AG09319 (cell line): ENCODE results near the gene TSPEAR.
"Not testable (repeated sequence)": the region's sequence is repeated elsewhere in the genome, so short reads cannot be mapped to it uniquely, and the experiment has no call there.

Experiments
- DNase-seq: peaks from one replicate; pipeline ENCODE4 v3.0.0-alpha.2; 2010; ENCODE audit warnings: low read depth; ENCODE audit errors: extremely low read depth
- TF ChIP-seq, protein P1 (sequence below): IDR thresholded peaks from 2 replicates; pipeline ENCODE4 v1.5.1; 2011; ENCODE audit warnings: low read depth, mild to moderate bottlenecking, inconsistent platforms, low read length, moderate library complexity

TSPEAR gene

DNA sequence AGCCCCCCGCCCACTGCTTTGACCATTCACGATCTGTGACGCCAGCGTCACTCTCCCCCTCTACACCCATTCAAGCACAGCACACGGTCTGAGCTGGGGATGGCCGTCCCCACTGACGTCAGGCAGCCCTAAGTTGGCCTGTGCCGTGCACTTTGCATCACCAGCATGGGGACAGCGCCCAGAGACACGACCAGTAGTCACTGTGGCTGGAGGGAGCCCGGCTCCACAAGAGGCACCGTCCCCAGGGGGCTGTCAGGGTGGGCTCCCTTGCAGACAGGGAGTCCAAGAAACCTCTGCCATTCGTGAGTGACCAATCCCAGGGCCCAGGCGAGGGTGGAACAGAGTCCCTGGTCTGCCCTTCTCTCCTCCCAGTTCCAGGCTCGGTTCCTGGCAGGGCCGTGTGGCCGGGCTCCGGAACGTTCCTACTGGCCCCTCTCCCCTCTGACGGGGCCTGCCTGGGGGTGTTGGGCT lies 97.2 kb downstream of the TSPEAR start:
- TF ChIP-seq, protein P1, sequence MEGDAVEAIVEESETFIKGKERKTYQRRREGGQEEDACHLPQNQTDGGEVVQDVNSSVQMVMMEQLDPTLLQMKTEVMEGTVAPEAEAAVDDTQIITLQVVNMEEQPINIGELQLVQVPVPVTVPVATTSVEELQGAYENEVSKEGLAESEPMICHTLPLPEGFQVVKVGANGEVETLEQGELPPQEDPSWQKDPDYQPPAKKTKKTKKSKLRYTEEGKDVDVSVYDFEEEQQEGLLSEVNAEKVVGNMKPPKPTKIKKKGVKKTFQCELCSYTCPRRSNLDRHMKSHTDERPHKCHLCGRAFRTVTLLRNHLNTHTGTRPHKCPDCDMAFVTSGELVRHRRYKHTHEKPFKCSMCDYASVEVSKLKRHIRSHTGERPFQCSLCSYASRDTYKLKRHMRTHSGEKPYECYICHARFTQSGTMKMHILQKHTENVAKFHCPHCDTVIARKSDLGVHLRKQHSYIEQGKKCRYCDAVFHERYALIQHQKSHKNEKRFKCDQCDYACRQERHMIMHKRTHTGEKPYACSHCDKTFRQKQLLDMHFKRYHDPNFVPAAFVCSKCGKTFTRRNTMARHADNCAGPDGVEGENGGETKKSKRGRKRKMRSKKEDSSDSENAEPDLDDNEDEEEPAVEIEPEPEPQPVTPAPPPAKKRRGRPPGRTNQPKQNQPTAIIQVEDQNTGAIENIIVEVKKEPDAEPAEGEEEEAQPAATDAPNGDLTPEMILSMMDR: no peak
- no peak for DNase-seq

DNA sequence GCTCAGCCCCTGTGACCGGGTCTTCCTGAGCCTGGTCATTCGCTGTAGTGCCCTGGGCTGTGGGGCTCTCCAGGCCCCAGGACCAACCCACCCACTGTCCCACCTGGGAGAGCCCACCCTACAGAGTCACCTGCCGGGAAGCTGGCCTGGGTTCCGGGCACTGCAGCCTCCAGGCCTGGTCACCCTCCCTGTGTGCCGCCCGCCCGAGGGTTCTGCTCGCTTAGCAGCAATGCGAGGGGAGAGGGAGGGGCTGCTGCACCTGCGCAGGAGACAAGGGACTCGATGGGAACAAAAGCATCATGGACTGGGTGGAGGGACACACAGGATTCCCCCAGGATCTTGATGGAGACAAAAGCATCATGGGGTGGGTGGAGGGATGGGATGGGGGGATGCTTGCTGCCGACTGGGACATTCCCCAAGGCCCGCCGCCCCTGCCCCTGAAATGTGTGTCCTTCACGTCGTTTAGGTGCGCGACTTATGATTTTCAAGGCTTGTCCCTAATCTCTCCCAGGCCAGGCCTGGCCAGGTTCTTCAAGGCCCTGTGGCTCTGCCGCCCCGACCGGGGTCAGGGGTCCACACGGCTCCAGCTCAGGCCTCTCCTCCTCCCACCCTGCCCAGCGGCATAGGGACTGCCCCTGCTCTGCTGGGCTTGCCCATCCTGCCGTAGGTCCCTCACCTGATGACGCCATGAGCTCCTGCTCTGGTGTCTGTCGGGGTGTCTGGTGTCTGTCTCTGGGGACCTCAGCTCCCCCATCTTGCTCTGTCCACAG lies 97.8 kb downstream of the TSPEAR start:
- DNase-seq: no peak
- TF ChIP-seq, protein P1: no peak

DNA sequence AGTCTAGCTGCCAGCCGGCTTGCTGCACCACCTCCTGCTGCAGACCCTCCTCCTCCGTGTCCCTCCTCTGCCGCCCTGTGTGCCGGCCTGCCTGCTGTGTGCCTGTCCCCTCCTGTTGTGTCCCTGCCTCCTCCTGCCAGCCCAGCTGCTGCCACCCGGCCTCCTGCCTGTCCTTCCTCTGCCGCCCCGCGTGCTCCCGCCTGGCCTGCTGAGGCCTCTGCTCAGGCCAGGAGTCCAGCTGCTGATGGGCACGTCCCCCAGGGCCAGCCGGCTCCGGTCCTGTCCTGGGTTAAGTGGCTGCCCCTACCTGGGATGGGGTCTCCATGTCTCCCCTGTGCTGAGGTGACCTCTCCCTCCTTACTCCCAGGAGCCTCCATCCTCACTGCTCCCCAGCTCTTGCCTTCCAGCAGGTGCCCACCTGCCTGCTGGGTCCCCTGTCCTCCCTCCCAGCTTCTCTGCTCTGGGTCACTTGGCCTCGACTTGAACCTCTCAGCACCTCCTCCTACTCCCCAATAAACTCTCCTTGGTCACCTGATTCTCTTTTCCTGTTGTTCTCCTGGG lies 98.6 kb downstream of the TSPEAR start:
- DNase-seq: no peak
- TF ChIP-seq, protein P1: no peak

DNA sequence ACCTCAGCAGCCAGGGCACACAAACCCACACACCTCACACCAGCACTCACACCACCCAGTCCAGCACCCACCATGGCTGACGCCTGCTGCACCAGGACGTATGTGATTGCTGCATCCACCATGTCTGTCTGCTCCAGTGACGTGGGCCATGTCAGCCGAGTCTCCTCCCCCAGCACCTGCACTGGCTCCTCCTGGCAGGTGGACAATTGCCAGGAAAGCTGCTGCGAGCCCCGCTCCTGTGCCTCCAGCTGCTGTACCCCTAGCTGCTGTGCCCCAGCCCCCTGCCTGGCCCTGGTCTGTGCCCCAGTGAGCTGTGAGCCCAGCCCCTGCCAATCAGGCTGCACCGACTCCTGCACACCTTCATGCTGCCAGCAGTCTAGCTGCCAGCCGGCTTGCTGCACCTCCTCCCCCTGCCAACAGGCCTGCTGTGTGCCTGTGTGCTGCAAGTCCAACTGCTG lies 99.3 kb downstream of the TSPEAR start, which contains the start of gene KRTAP10-8:
Gene KRTAP10-8 (plus strand): TSS at position 51 of the 458 bp plus-strand sequence. CDS start 22 bp downstream, at position 73.
- TF ChIP-seq, protein P1: no peak
- DNase-seq: no peak

DNA sequence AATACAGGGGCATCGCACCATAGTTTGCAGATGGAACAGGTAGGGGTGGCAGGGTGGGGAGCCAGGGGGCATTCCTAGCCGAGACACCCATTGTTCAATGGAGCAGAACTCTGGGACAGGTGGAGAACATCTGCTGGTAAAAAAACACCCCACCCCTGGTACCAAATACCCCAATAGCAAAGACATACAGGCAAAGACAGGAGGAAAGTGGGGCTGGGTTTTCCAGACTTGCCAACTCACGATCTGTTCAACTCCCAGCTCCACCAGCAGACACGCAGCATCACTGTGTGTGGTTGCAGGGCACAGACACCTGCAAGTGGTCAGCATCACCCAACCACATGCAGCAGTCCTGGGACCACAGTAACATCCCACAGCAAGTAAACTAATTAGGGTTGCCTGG lies 99.8 kb downstream of the TSPEAR start:
- no peak for DNase-seq
- TF ChIP-seq, protein P1: no peak

DNA sequence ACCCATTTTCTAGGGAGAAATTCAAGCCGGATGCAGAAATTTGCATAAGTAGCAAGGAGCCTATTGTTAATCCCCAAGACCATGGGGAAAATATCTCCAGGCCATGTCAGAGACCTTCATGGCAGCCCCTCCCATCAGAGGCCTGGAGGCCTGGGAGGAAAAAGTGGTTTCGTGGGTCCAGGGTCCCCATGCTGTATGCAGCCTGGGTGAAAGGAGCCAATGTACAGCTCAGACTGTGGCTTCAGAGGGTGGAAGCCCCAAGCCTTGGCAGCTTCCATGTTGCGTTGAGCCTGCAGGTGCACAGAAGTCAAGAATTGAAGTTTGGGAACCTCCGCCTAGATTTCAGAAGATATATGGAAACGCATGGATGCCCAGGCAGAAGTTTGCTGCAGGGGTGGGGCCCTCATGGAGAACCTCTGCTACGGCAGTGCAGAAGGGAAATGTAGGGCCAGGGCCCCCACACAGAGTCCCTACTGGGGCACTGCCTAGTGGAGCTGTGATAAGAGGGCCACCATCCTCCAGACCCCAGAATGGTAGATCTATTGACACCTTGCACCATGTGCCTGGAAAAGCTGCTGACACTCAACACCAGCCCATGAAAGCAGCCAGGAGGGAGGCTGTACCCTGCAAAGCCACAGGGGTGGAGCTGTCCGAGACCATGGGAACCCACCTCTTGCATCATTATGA lies 101.1 kb downstream of the TSPEAR start:
- not testable (repeated sequence) for DNase-seq

DNA sequence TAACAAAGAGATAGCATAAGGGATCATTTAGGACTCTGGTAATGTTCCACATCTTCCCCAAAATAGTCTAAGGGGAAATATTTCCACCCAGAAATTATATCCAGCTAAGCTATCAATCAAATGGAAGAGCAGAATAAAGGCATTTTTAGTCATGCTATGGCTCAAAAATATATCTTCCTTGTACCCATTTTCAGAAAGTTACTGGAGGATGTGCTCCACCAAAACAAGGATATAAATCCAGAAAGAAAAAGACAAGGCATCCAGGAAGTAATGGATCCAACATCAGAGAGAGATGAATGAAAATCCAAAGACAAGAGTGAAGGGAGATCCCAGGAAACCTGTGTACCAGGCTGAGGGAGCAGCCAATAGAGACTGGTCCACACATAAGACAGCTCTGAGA lies 102.2 kb downstream of the TSPEAR start:
- TF ChIP-seq, protein P1: no peak
- no peak for DNase-seq
